Testis (tissue), 2 donors: Measurements from ENCODE around the gene NR1H3.

Experiments used
- CTCF ChIP-seq, 3 experiments: fragments of 450-650 bp in 2 of 3; fragments of 200-600 bp in 1 of 3; sonication (generic) in 1 of 3; IDR thresholded peaks; one replicate each; pipeline ENCODE4 v1.5.1; 2016 to 2019; ENCODE audit warnings: antibody characterized with exemption in 3 of 3, mild to moderate bottlenecking in 2 of 3, moderate library complexity in 1 of 3
- POLR2A ChIP-seq: fragments of 450-650 bp; IDR thresholded peaks from one replicate; pipeline ENCODE4 v1.6.1; 2017; ENCODE audit warnings: antibody characterized with exemption, mild to moderate bottlenecking, moderate library complexity

- TF ChIP-seq CTCF (IDR thresholded peaks at IDR 0.05) (no peak), POLR2A (no peak)
Measured at GRCh38 chr11:47280099-47280498, 22.3 kb downstream of the NR1H3 start.
